Globus pallidus (tissue), 1 donor: ENCODE results near the gene LBP.
"Not testable (repeated sequence)": the region's sequence is repeated elsewhere in the genome, so short reads cannot be mapped to it uniquely, and the experiment has no call there.

Experiments
- DNase-seq: peaks from one replicate; pipeline ENCODE4 v3.0.0-alpha.2; 2015; ENCODE audit warnings: low spot score

LBP gene

DNA sequence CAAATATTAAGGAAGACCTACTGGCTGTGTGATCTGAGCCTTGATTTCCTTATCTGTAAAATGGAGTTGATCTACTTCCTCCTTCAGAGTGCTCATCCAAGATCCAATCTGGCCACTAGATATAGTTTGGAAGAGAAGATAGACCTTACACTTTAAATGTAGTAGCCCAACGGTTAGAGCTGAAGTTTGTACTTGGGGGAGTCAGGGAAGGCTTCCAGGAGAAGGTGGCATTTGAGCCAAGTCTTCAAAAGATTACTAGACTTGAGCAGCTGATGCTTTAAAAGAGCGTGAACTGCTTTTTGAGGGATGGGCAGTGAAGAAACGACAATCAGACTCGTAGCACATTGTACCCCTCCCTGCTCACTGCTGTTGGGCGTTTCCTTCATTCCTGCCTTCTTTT is 3.6 kb downstream of the LBP start:
- no peak for DNase-seq

GRCh38 chr20:38350879-38351775 is 4.8 kb downstream of the LBP start:
- DNase-seq = no peak

DNA sequence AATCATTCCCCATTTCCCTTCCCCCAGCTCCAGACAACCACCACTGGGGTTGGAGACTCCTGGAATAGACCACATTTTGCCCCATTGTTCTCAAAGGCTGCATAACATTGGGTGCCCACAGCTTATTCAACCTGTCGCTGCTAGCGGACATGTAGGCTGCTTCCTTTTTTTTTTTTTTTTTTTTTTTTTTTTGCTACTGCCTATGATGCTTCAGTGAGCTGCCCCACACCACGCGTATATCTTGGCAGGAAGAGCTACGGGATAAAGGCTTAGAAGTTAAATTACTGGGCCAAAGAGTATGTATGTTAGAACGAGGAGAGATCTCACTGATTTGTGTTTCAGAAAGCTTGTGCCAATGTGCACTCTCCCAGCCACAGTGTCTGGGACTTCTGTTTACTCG is 7.0 kb downstream of the LBP start:
- DNase-seq = no peak

- DNase-seq = no peak
Measured at GRCh38 chr20:38354227-38354626, 7.9 kb downstream of the LBP start.

DNA sequence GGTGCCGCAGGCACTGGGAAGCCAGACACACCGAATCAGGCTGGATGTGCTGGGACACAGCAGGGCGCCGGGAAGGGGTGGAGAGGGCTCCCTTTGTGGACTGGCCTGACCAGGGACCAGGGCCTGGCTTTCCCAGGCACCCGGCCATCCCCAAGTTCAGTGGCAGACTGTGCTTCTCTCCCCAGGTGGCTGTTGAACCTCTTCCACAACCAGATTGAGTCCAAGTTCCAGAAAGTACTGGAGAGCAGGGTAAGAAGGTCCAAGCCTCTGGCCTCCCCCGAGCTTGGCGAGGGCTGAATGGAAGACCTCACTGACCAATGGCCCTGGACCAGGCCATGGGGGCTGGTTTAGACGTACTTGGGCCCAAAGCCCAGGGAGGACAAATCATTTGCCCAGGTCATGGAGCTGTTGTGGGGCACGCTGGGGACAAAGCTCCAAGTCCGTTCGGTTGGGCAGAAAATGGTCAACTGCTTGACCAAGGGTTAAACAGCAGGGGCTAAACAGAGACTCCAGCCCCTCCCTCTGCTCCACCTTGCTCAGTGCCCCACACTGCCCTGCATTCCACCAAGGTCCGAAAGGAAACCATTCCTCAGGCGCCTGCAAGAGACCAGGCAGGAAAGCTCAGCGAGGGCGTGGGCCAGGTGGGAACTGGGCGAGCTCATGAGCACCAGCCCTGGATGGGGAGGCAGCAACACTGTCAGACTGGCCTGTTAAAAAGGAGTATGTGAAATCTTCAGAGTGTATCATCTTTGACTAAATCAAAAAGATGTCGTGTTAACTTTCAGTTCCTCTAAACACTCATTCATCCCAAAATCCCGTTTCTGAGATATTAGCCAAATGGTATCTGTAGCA is 9.1 kb downstream of the LBP start:
- peak; percentile 57 for DNase-seq

DNA sequence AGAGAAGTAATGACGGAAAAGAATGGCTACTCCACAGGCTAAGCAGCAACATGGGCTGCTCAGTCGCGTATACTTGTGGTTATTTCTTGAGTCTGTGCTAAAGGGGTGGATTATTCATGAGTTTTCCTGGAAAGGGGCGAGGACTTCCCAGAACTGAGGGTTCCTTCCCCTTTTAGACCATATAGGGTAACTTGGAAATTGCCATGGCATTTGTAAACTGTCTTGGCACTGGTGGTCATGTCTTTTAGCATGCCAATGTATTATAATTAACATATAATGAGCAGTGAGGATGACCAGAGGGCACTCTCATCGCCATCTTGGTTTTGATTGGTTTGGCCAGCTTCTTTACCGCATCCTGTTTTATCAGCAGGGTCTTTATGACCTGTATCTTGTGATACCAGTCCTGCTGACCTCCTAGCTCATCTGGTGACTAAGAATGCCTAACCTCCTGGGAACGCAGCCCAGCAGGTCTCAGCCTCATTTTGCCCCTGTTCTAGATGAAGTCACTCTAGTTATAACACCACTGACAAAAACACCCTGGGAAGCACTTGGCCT is 11.4 kb downstream of the LBP start:
- no peak for DNase-seq

DNA sequence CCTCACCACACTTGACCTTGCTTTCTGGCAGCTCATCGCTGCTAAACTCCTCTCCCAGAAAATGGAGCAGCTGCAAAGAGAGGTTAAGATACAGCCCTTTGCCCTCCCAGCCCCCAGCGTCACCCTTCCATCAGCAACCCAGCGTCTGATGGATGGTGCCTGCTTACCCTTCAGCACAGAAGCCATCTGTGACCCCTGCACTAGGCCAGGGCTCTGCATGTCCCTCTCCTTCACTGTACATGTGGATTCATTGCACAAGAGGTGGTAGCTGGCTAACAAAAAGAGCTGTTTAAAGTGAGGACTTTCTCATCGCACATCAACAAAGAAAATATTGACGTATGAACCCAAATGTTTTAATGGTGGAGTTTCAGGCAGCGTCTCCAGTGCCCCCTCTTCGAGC is 12.3 kb downstream of the LBP start:
- no peak for DNase-seq

- no peak for DNase-seq
Measured at GRCh38 chr20:38363004-38363747, 16.9 kb downstream of the LBP start.

DNA sequence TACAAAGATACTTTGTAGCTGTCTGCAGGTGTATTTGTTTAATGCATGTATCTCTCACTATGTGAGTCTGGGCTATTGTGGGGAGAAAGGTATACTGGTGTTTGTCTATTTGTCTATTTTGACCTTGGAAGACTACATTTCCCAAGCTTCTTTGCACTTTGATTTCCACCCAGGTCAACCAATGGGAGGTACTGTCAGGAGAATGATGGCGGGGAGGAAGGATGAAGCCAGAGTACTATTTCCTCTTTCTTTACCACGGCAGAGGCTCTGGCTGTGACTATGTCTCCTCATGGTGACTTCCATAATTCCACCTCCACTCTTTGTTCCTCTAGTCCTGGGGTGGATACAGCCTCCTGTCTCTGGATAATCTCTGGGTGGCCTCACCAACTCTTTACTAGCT is 23.1 kb downstream of the LBP start:
- no peak for DNase-seq

DNA sequence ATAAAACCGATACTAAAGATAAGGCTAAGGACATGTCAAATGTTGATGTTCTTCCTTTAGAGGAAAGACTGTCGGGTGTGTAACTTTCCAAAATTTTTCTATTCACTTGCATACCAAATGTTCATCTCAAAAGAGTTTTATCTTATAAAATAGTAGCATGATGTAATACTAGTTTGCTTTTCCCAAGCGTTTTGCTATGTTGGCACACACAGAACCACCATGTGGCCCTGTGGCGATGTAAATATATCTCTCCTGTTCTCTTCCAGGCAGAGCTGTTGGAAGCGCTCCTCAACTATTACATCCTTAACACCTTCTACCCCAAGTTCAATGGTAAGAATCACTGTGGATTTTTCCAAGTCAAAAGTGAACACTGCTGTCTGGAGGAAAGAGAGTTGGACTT is 26.5 kb downstream of the LBP start:
- no peak for DNase-seq

GRCh38 chr20:38373231-38373867 is 27.1 kb downstream of the LBP start:
- no peak for DNase-seq

- DNase-seq = no peak
Measured at GRCh38 chr20:38373898-38374297, 27.6 kb downstream of the LBP start.

DNA sequence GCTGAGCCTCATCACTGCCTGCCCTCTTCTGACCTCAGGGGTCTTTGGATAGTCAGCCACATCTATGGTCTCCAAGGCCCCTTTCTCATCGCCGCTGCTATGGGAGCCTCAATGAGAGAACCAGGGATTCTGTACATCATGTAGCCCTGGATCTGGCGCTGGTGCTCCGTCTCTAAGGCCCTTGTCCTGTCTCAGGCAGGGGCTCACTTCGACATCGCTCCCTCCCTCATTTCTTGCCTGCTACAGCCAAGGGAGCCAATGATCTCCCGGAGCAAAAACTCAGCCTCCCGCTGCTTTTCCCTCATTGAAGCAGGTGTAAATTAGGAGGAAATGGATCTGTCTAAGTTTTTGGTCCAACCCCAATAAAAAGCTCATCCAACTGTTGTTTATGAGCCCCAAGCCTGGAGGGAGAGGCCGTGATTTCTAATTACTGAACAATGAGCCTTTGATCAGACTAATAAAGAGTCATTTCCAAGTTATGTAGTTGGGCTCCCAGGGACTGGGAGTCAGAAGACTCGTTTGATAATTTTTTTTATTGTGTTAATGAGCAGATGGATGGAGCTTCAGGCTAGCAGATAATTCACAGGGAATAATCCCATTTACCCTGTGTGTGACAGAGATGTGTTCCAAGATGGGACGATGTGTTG is 30.9 kb downstream of the LBP start:
- peak; percentile 59 for DNase-seq

DNA sequence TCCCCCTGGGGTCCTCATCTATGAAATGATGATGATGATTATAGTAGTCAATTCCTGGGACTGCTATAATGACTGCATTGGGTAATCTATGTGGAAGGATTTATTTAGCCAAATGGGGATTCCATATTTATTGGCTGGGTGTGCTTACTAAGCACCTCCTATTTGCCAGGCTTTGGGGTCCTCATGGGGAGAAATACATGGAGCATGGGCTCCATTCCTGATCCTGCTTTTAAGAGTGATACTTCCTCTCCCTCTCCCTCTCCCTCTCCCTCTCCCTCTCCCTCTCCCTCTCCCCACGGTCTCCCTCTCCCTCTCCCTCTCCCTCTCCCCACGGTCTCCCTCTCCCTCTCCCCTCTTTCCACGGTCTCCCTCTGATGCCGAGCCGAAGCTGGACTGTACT is 31.6 kb downstream of the LBP start:
- not testable (repeated sequence) for DNase-seq

- DNase-seq = no peak
Measured at GRCh38 chr20:38383147-38383546, 36.9 kb downstream of the LBP start.

DNA sequence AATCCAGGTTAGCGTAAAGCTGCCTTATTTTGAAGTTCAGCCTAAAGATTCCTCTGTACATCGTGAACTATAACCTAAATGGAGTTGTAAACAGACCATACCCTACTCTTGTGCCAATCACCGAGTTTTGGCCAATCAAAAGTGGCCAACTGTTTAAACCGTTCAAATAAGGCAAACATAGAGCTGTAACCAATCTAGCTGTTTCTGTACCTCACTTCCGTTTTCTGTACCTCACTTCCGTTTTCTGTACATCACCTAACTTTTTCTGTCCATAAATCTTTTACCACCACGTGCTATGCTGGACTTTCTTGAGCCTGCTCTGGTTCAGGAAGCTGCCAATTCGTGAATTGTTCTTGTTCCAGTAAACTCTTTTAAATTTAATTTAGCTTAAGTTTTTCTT is 39.7 kb downstream of the LBP start:
- DNase-seq = no peak

- no peak for DNase-seq
Measured at GRCh38 chr20:38386851-38387250, 40.6 kb downstream of the LBP start.

GRCh38 chr20:38387953-38388352 is 41.7 kb downstream of the LBP start:
- peak; percentile 37 for DNase-seq

DNA sequence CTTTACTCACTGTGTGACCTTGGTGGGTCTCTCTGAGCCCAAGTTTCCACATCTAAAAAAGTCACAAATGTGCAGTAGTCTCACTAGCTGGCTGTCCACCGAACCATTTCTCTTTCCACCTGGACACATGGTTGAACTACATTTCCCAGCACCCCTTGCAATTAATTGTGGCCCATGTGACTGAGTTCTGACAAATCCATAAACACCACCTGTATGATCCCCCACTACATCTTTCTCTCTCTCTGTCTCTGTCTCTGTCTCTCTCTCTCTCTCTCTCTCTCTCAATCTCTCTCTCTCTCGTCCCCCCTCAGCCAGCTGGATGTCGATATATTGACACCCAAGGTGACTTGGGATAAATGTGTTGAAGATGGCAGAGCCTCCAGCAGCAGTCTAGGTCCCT is 46.1 kb downstream of the LBP start:
- DNase-seq = no peak

DNA sequence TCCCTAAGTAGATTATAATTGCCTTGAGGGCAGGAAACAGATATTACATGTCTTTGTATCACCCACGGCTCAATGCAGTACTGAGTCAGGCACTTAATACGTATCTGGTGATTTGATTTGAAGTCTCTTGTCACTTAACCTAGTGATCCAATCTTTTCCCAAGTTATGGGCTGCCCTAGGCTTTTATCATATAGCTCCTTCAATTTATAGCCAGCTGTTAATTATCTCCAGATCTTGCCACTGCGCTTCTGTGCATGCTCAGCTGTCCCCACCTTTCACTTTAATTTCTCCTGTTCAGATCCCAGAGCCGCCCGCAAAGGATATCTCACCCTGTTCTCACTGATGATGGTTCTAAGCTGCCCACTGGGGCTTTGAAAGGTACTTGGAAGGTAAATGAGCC is 47.0 kb downstream of the LBP start:
- no peak for DNase-seq

GRCh38 chr20:38395165-38395564 is 48.9 kb downstream of the LBP start:
- DNase-seq = no peak
